ENCODE results near the gene PPP3CA.

DNA sequence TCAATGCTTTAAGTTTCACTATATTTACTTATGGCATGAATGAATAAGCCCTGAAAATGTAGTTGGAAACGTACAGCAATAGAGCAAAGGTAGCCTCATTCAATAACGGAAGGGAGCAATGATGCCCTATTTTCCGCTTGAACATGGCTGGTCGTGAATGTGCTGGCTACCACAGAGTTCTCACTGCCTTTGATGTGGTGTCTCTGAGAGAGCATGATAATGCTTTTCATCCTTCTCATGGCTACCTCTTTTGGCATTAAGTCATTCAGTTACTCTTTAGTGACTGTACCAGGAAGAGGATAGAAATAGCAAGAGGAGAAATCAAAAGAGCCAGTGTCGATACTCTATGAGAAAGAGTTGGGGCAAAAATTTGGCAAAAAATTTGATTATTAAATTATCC, 308.0 kb downstream of the PPP3CA start:
- TF ChIP-seq POLR2A (IDR thresholded peaks at IDR 0.05): no peak
- TF ChIP-seq, protein P1, sequence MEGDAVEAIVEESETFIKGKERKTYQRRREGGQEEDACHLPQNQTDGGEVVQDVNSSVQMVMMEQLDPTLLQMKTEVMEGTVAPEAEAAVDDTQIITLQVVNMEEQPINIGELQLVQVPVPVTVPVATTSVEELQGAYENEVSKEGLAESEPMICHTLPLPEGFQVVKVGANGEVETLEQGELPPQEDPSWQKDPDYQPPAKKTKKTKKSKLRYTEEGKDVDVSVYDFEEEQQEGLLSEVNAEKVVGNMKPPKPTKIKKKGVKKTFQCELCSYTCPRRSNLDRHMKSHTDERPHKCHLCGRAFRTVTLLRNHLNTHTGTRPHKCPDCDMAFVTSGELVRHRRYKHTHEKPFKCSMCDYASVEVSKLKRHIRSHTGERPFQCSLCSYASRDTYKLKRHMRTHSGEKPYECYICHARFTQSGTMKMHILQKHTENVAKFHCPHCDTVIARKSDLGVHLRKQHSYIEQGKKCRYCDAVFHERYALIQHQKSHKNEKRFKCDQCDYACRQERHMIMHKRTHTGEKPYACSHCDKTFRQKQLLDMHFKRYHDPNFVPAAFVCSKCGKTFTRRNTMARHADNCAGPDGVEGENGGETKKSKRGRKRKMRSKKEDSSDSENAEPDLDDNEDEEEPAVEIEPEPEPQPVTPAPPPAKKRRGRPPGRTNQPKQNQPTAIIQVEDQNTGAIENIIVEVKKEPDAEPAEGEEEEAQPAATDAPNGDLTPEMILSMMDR (IDR thresholded peaks at IDR 0.05): no peak

All from right lobe of liver (tissue), 4 donors.